Body of pancreas (tissue), 4 donors: Measurements from ENCODE around the gene MMP2. TPM values are rescaled to one million over a fixed set of nuclear protein-coding genes. Genes with fewer than 3 reads are reported as not detected.
A peak's percentile ranks its signal among the peaks of the same experiment; 100 is the strongest.

Source experiments
- ATAC-seq: fragments of 150-250 bp; one replicate; pipeline ENCODE4 v1.9.1; 2016
- DNase-seq, 4 donors: peaks; one replicate each; pipeline ENCODE4 v3.0.0-alpha.2; 2019
- H3K27ac ChIP-seq, 4 donors: fragments of 200-600 bp; sonication (generic); 1 replicate in 3 of 4; 2 replicates in 1 of 4; pipeline versions ENCODE4 v1.5.1 to v1.6.1; 2016 to 2019; ENCODE audit warnings: mild to moderate bottlenecking in 1 of 4, mixed read lengths in 1 of 4, moderate library complexity in 1 of 4
- H3K27me3 ChIP-seq, 2 donors: fragments of 200-600 bp; sonication (generic); one replicate each; pipeline ENCODE4 v1.6.0; 2016; ENCODE audit warnings: mild to moderate bottlenecking in 1 of 2
- H3K36me3 ChIP-seq, 2 donors: fragments of 200-600 bp; sonication (generic); replicated peaks in 1 of 2; 2 replicates each; pipeline ENCODE4 v1.5.1; 2016; ENCODE audit warnings: low read depth in 2 of 2; ENCODE audit not compliant: insufficient read depth in 1 of 2
- H3K4me1 ChIP-seq: fragments of 200-600 bp; sonication (generic); one replicate; pipeline ENCODE4 v1.6.0; 2016
- H3K4me3 ChIP-seq, 2 donors: fragments of 200-600 bp; sonication (generic); 1 replicate in 1 of 2; 2 replicates in 1 of 2; pipeline ENCODE4 v1.5.1; 2016 to 2019
- H3K9me3 ChIP-seq, 3 donors: fragments of 200-600 bp; sonication (generic); 1 replicate in 2 of 3; 2 replicates in 1 of 3; pipeline ENCODE4 v1.5.1; 2016
- POLR2A ChIP-seq, 3 donors: fragments of 450-650 bp; IDR thresholded peaks; one replicate each; pipeline ENCODE4 v1.6.1; 2016; ENCODE audit warnings: antibody characterized with exemption in 3 of 3, mild to moderate bottlenecking in 2 of 3
- WGBS, 2 donors: methylation state at CpG; one replicate each; pipeline ENCODE4 v1.1.5; 2017; 5-methylcytosine and 5-hydroxymethylcytosine counted together
- intact Hi-C: fragments of 100-400 bp; cut with DNase I; formaldehyde crosslinking; loops from one replicate; pipeline ENCODE4 v1.15.1; 2023
- total RNA-seq, 2 donors: library from RNA; depleted of rRNA; stranded (reverse); fragments of >200 nt; gene quantifications; one replicate each; pipeline ENCODE4 v1.1.0, GENCODE V29; 2016
- TF ChIP-seq, protein P1 (sequence below), 7 experiments: fragments of 450-650 bp in 4 of 7; fragments of 200-600 bp in 3 of 7; sonication (generic) in 3 of 7; IDR thresholded peaks; one replicate each; pipeline ENCODE4 v1.5.1; 2016 to 2019; ENCODE audit warnings: antibody characterized with exemption in 7 of 7

Gene MMP2
- total RNA-seq, 2 donors from 2014 or later, result 58.7 to 76.0 TPM

GRCh38 chr16:55469821-55470532, 9.0 kb upstream of the MMP2 start:
- Histone ChIP-seq H3K4me3 (no peak overlapping the region), H3K36me3 (no peaks in the 10 kb centered on the region), H3K27me3 (no peaks in the 10 kb centered on the region), H3K4me1 (peaks cover 10% of the 10 kb centered on the region), H3K27ac (peak overlapping the region in 3 of 4 donors; percentile 32 to 59 (median 58)), H3K9me3 (no peaks in the 10 kb centered on the region)
- intact Hi-C loops, result loop anchor here (10.0 kb wide), 1 partner anchor 375 kb away; no protein-coding TSS in a partner anchor
- 77 to 86% methylated on average over 9 of the region's 9 CpGs for WGBS, 2 donors
- ATAC-seq, result no peak
- no peak for DNase-seq
- TF ChIP-seq, protein P1, sequence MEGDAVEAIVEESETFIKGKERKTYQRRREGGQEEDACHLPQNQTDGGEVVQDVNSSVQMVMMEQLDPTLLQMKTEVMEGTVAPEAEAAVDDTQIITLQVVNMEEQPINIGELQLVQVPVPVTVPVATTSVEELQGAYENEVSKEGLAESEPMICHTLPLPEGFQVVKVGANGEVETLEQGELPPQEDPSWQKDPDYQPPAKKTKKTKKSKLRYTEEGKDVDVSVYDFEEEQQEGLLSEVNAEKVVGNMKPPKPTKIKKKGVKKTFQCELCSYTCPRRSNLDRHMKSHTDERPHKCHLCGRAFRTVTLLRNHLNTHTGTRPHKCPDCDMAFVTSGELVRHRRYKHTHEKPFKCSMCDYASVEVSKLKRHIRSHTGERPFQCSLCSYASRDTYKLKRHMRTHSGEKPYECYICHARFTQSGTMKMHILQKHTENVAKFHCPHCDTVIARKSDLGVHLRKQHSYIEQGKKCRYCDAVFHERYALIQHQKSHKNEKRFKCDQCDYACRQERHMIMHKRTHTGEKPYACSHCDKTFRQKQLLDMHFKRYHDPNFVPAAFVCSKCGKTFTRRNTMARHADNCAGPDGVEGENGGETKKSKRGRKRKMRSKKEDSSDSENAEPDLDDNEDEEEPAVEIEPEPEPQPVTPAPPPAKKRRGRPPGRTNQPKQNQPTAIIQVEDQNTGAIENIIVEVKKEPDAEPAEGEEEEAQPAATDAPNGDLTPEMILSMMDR (IDR thresholded peaks at IDR 0.05), result no peak

- no peaks in the 10 kb centered on the region for H3K27me3 ChIP-seq
- H3K27ac ChIP-seq, result peak overlapping the region in 3 of 4 donors; percentile 32 to 59 (median 58)
- H3K4me3 ChIP-seq, result no peak overlapping the region
- DNase-seq (peak in 3 of 4 donors; percentile 36 to 43 (median 39)), ATAC-seq (peak; percentile 69)
- peaks cover 10% of the 10 kb centered on the region for H3K4me1 ChIP-seq
- TF ChIP-seq POLR2A (IDR thresholded peaks at IDR 0.05), result no peak
- TF ChIP-seq, protein P1 (IDR thresholded peaks at IDR 0.05), result no peak
- H3K36me3 ChIP-seq, result no peaks in the 10 kb centered on the region
- WGBS, 2 donors, result 45 to 46% methylated on average over 7 of the region's 7 CpGs
- H3K9me3 ChIP-seq, result no peaks in the 10 kb centered on the region
- intact Hi-C loops, result no loop called here
Measured at GRCh38 chr16:55470533-55471371, 8.2 kb upstream of the MMP2 start.

DNA sequence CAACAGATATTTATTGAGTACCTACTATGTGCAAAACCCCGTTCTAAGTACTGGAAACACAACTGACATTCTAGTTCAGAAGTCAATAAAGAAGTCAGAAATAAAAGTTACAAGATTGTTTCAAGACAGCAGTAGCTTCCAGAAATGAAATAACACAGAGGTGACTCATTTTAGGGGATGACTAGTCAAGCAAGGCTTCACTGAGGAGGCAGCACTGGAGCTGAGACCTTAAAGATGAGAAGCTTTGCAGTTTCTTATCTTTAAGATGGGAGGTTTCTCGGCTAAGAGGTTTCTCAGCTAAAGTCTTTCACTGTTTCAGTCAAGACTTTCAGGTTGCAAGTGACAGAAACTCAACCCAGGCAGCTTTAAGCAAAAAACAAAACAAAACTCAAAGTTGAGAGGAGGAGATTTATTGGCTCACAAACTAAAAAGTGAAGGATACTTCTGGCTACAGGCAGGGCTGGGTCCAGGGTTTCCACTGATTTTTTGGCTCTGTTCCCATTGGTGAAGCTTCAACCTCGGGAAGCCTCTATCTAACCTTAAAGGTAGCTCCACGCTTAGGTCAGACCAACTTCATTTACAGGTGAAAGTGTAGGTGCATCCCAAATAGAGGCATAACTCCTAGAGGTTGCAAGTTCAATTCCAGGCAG, 7.4 kb upstream of the MMP2 start:
- no peak overlapping the region for H3K4me3 ChIP-seq
- no peak for DNase-seq
- no peaks in the 10 kb centered on the region for H3K36me3 ChIP-seq
- peak overlapping the region in 1 of 4 donors; percentile 59 for H3K27ac ChIP-seq
- WGBS, 2 donors, result 59 to 70% methylated on average over 4 of the region's 4 CpGs
- no peaks in the 10 kb centered on the region for H3K9me3 ChIP-seq
- no peak for ATAC-seq
- intact Hi-C loops, result no loop called here
- peaks cover 10% of the 10 kb centered on the region for H3K4me1 ChIP-seq
- TF ChIP-seq POLR2A (IDR thresholded peaks at IDR 0.05), result no peak
- TF ChIP-seq, protein P1 (IDR thresholded peaks at IDR 0.05), result no peak
- no peaks in the 10 kb centered on the region for H3K27me3 ChIP-seq

DNA sequence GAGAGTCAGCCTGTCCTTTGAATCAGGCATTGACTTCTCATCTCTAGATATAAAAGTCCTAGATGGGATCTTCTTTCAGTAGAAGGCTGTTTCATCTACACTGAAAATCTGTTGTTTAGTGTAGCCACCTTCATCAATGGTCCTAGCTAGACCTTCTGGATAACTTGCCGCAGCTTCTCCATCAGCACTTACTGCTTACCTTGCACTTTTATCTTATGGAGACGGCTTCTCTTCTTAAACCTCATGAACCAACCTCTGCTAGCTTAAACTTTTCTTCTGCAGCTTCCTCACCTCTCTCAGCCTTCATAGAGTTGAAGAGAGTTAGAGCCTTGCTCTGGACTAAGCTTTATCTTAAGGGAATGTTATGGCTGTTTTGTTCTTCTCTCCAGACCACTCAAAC, 5.4 kb upstream of the MMP2 start:
- Histone ChIP-seq H3K27me3 (peaks cover 0 to 3% of the 10 kb centered on the region in 2 donors), H3K9me3 (no peaks in the 10 kb centered on the region), H3K27ac (no peak overlapping the region), H3K36me3 (no peaks in the 10 kb centered on the region), H3K4me1 (peaks cover 11% of the 10 kb centered on the region), H3K4me3 (no peak overlapping the region)
- DNase-seq, result no peak
- TF ChIP-seq, protein P1 (IDR thresholded peaks at IDR 0.05), result no peak
- TF ChIP-seq POLR2A (IDR thresholded peaks at IDR 0.05), result no peak
- no peak for ATAC-seq
- WGBS, 2 donors, result 88 to 96% methylated on average over 2 of the region's 2 CpGs
- intact Hi-C loops, result no loop called here
